Transverse colon (tissue), 4 donors: ENCODE measurements around the gene DAAM1. TPM values are rescaled to one million over a fixed set of nuclear protein-coding genes. Genes with fewer than 3 reads are reported as not detected.

ENCODE experiments used
- DNase-seq: peaks from one replicate; pipeline ENCODE4 v3.0.0-alpha.2; 2019
- H3K27ac ChIP-seq, 4 donors: fragments of 200-600 bp; sonication (generic); 2 replicates each; pipeline ENCODE4 v1.5.1; 2016 to 2018; ENCODE audit warnings: inconsistent platforms in 4 of 4
- H3K27me3 ChIP-seq: fragments of 200-600 bp; sonication (generic); 2 replicates; pipeline ENCODE4 v1.5.1; 2017; ENCODE audit warnings: inconsistent platforms
- H3K36me3 ChIP-seq, 4 donors: fragments of 200-600 bp; sonication (generic); 2 replicates each; pipeline ENCODE4 v1.5.1; 2017 to 2019; ENCODE audit warnings: inconsistent platforms in 4 of 4
- H3K4me1 ChIP-seq, 4 donors: fragments of 200-600 bp; sonication (generic); 2 replicates each; pipeline ENCODE4 v1.5.1; 2017 to 2020; ENCODE audit warnings: inconsistent platforms in 4 of 4
- H3K4me3 ChIP-seq, 4 donors: fragments of 200-600 bp; sonication (generic); 1 replicate in 1 of 4; 2 replicates in 3 of 4; pipeline versions ENCODE4 v1.5.1 to v1.6.1; 2017 to 2019; ENCODE audit warnings: inconsistent platforms in 4 of 4
- H3K9me3 ChIP-seq, 2 donors: fragments of 200-600 bp; sonication (generic); 2 replicates each; pipeline ENCODE4 v1.5.1; 2017 to 2019; ENCODE audit warnings: inconsistent platforms in 2 of 2
- CTCF ChIP-seq, 5 experiments: fragments of 200-600 bp in 3 of 5; fragments of 450-650 bp in 2 of 5; sonication (generic) in 3 of 5; IDR thresholded peaks; 1 replicate in 2 of 5; 2 replicates in 3 of 5; pipeline ENCODE4 v1.5.1; 2016 to 2017; ENCODE audit warnings: antibody characterized with exemption in 5 of 5, inconsistent platforms in 3 of 5, mild to moderate bottlenecking in 2 of 5, moderate library complexity in 1 of 5
- EP300 ChIP-seq: sonication (generic); formaldehyde crosslinking; IDR thresholded peaks from one replicate; pipeline ENCODE4 v1.6.1; 2017; ENCODE audit warnings: antibody characterized with exemption, low read depth
- POLR2A ChIP-seq: fragments of 450-650 bp; IDR thresholded peaks from one replicate; pipeline ENCODE4 v1.6.1; 2016; ENCODE audit warnings: antibody characterized with exemption, mild to moderate bottlenecking, moderate library complexity
- POLR2AphosphoS5 ChIP-seq, 3 donors: sonication (generic); formaldehyde crosslinking; IDR thresholded peaks; one replicate each; pipeline ENCODE4 v1.6.1; 2016; ENCODE audit warnings: antibody characterized with exemption in 3 of 3
- WGBS, 2 donors: methylation state at CpG; one replicate each; pipeline ENCODE4 v1.1.5; 2018; ENCODE audit warnings: low coverage in 1 of 2; 5-methylcytosine and 5-hydroxymethylcytosine counted together
- in situ Hi-C, 4 donors: fragments of 200-750 bp; cut with MboI; loops; one replicate each; pipeline versions ENCODE4 v1.15.0 to v1.15.1; 2017; ENCODE audit warnings: low sequenced_read_pairs in 3 of 4, low pct_ligation_motif_present in 1 of 4, low pct_unique_long_range_greater_than_20kb in 1 of 4
- intact Hi-C: fragments of 100-400 bp; cut with DNase I; formaldehyde crosslinking; loops from one replicate; pipeline ENCODE4 v1.15.1; 2023; ENCODE audit warnings: low total_unique reads
- total RNA-seq, 4 donors: library from RNA; depleted of rRNA; stranded (reverse); fragments of >200 nt; gene quantifications; one replicate each; pipeline ENCODE4 v1.1.0, GENCODE V29; 2016

DAAM1 gene
- total RNA-seq, 4 donors from 2014 or later, result 23.9 to 44.5 (median 42.8) TPM

GRCh38 chr14:59376686-59377085 is 188.2 kb downstream of the DAAM1 start:
- DNase-seq, result no peak
- H3K4me1 ChIP-seq, result peaks cover 0 to 26% (median 11%) of the 10 kb centered on the region in 4 donors
- no peaks in the 10 kb centered on the region for H3K9me3 ChIP-seq
- no peak for TF ChIP-seq CTCF (IDR thresholded peaks at IDR 0.05)
- no peak overlapping the region for H3K4me3 ChIP-seq
- peak overlapping the region; percentile 60 to 75 (median 70) for H3K27ac ChIP-seq
- 73 to 75% methylated on average over 3 of the region's 3 CpGs for WGBS, 2 donors
- no peaks in the 10 kb centered on the region for H3K27me3 ChIP-seq
- intact Hi-C loops (no loop called here), in situ Hi-C loops (no loop called here)
- no peaks in the 10 kb centered on the region for H3K36me3 ChIP-seq

- in situ Hi-C loops, result no loop called here
- Histone ChIP-seq H3K27me3 (no peaks in the 10 kb centered on the region), H3K9me3 (no peaks in the 10 kb centered on the region), H3K27ac (peak overlapping the region; percentile 60 to 75 (median 70)), H3K36me3 (no peaks in the 10 kb centered on the region), H3K4me3 (no peak overlapping the region), H3K4me1 (peaks cover 0 to 26% (median 11%) of the 10 kb centered on the region in 4 donors)
- intact Hi-C loops, result no loop called here
- TF ChIP-seq EP300 (no peak), POLR2AphosphoS5 (IDR thresholded peaks at IDR 0.05) (peak in 2 of 3 donors; percentile 29 to 39), POLR2A (no peak)
- WGBS, 2 donors, result 79% methylated on average over 3 of the region's 3 CpGs; no CpG with 5 or more reads in 1 of the 2 donors
- DNase-seq, result no peak
Observed at GRCh38 chr14:59377491-59377890, 189.0 kb downstream of the DAAM1 start.

- Histone ChIP-seq H3K4me1 (peaks cover 0 to 26% (median 11%) of the 10 kb centered on the region in 4 donors), H3K27ac (peak overlapping the region; percentile 60 to 75 (median 70)), H3K36me3 (no peaks in the 10 kb centered on the region), H3K27me3 (no peaks in the 10 kb centered on the region), H3K4me3 (no peak overlapping the region), H3K9me3 (no peaks in the 10 kb centered on the region)
- intact Hi-C loops (no loop called here), in situ Hi-C loops (no loop called here)
- 40 to 59% methylated on average over 6 to 9 of the region's 9 CpGs for WGBS, 2 donors
- no peak for DNase-seq
- peak in 1 of 3 donors; percentile 35 for TF ChIP-seq POLR2AphosphoS5 (IDR thresholded peaks at IDR 0.05)
- TF ChIP-seq EP300, result peak; percentile 78
- TF ChIP-seq POLR2A, result no peak
- no peak for TF ChIP-seq CTCF (IDR thresholded peaks at IDR 0.05)
Observed at GRCh38 chr14:59377991-59378601, 189.6 kb downstream of the DAAM1 start.

- intact Hi-C loops (no loop called here), in situ Hi-C loops (no loop called here)
- no peaks in the 10 kb centered on the region for H3K36me3 ChIP-seq
- DNase-seq, result no peak
- no peaks in the 10 kb centered on the region for H3K27me3 ChIP-seq
- no peak overlapping the region for H3K27ac ChIP-seq
- TF ChIP-seq EP300 (no peak), POLR2AphosphoS5 (IDR thresholded peaks at IDR 0.05) (no peak), POLR2A (no peak), CTCF (IDR thresholded peaks at IDR 0.05) (no peak)
- H3K9me3 ChIP-seq, result no peaks in the 10 kb centered on the region
- WGBS, 2 donors, result 92 to 96% methylated on average over 1 of the region's 1 CpG
- no peak overlapping the region for H3K4me3 ChIP-seq
- no peaks in the 10 kb centered on the region for H3K4me1 ChIP-seq
Observed at GRCh38 chr14:59389936-59390335, 201.5 kb downstream of the DAAM1 start.

- intact Hi-C loops, result no loop called here
- WGBS, 2 donors, result 86 to 94% methylated on average over 2 of the region's 2 CpGs
Observed at GRCh38 chr14:59391388-59391787, 202.9 kb downstream of the DAAM1 start.

More at GRCh38 chr14:59391388-59391787, 202.9 kb downstream of the DAAM1 start:
- H3K27ac ChIP-seq, result no peak overlapping the region
- in situ Hi-C loops, result no loop called here
- TF ChIP-seq EP300, result no peak
- no peak for TF ChIP-seq POLR2A
- no peak for TF ChIP-seq CTCF (IDR thresholded peaks at IDR 0.05)
- no peak for TF ChIP-seq POLR2AphosphoS5 (IDR thresholded peaks at IDR 0.05)
- H3K4me1 ChIP-seq, result no peaks in the 10 kb centered on the region
- H3K36me3 ChIP-seq, result no peaks in the 10 kb centered on the region
- DNase-seq, result no peak
- H3K4me3 ChIP-seq, result no peak overlapping the region
- H3K27me3 ChIP-seq, result no peaks in the 10 kb centered on the region
- H3K9me3 ChIP-seq, result no peaks in the 10 kb centered on the region
